Measurements from ENCODE around the gene CCDC183.
"Not testable (repeated sequence)": the region's sequence is repeated elsewhere in the genome, so short reads cannot be mapped to it uniquely, and the experiment has no call there.

The CCDC183 gene

DNA sequence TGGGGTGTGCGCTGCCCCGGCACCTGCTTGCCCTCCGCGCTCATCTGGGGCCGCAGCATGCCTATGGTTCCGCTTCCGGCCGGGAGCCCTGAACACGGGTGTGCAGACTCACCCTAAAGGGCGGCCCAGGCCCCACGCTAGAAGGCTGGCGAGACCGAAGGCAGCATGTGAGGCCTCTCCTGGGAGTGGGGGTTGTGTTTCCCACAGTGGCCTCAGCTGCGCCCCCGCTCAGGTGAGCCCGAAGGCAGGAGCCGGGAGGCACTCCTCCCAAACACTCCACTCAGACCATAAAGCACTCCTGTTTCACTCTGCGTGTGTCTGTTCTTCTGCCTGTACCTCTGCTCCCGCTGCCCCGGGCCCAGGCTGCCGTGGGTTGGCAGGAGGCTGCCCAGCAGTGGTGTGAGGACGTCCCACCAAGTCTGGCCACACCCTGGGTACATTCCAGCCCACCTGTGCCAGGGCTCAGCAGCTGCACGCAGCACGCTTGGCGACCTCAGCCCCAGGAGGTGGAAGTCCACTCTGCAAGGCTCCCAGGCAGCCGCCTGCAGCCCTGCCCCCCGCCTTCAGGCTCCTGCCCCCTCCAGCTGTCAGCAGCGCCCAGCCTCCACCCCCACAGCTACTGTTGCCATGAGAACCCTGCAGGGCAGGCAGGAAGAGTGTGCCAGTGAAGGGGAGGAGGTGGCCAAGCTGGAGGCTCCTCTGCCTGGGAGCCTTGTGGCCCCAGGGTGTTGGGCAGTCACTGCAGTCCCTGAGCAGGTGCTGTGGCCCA lies 44.9 kb downstream of the CCDC183 start:
- TF ChIP-seq, protein P1, sequence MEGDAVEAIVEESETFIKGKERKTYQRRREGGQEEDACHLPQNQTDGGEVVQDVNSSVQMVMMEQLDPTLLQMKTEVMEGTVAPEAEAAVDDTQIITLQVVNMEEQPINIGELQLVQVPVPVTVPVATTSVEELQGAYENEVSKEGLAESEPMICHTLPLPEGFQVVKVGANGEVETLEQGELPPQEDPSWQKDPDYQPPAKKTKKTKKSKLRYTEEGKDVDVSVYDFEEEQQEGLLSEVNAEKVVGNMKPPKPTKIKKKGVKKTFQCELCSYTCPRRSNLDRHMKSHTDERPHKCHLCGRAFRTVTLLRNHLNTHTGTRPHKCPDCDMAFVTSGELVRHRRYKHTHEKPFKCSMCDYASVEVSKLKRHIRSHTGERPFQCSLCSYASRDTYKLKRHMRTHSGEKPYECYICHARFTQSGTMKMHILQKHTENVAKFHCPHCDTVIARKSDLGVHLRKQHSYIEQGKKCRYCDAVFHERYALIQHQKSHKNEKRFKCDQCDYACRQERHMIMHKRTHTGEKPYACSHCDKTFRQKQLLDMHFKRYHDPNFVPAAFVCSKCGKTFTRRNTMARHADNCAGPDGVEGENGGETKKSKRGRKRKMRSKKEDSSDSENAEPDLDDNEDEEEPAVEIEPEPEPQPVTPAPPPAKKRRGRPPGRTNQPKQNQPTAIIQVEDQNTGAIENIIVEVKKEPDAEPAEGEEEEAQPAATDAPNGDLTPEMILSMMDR (conservative IDR thresholded peaks at IDR 0.05; ENCODE audit: low read depth, low read length), result no peak
- no peak overlapping the region for H3K4me3 ChIP-seq (ENCODE audit: low read depth, low read length)
- DNase-seq (ENCODE audit: low read depth), result peak; percentile 66

DNA sequence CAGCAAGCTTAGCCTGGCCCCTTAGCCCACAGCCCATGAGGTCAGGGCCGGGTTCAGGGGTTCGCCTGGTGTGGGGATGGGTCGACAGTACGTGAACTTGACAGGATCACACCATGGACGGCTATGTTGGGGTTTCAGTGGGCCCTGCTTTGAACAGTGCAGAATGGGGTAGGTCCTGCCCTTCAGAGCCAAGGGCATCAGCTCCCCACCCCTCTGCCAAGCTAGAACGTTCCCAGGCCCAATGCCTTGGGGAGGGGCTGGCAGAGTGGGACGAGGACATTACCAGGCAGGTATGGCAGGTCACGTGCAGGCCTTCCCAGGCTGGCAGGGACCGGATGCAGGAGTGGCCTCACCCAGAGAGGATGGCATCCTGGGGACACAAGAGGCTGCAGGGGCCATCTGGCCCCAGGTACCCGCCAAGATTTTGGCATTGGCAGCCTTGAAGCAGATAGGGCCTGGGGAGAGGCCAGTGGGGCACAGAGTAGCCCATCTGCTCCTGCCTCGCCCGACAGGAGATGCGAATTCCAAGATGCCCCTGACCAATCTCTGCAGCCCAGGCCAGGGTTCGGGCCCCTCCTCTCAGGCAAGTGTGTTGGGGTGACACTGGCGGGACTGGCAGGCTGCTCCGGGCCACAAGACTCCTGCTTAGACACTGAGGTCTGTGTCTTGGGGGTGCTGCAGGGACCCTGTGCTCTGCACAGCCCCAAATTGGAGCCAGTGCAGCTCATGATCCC lies 45.7 kb downstream of the CCDC183 start:
- DNase-seq (ENCODE audit: low read depth); H3K4me3 ChIP-seq (ENCODE audit: low read depth, low read length): not testable (repeated sequence)

DNA sequence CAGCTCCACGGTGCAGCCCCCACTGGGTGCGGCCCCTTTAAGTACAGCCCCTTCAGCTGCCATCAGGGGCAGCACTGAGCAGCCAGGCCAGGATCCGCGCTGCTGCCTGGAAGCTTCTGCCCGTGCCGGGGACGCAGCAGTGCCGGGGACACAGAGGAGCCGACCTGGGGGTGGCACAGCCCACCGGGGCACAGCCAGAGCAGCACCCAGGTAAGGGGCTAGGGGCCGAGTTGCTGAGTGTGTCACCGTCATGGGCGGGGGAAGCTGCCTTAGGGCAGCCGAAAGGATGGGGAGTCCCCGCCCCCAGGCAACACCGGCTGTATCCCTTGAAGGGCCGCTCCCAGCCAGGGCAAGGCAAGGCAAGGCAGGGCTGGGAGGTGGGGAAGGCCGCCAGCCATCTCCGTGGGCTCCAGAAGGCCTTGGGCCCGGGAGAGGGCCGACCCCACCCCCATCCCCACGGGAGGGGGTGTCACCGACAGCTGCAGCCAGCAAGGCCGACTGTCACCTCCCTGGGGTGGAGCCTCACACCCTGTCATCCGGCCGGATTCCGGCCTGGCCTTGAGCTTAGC lies 46.3 kb downstream of the CCDC183 start, which contains the start of gene AJM1:
Gene AJM1, plus strand, starts transcription at position 99 of the 569 bp plus-strand sequence. CDS start 1,937 bp downstream, outside the sequence.
- TF ChIP-seq, protein P1 (conservative IDR thresholded peaks at IDR 0.05; ENCODE audit: low read depth, low read length), result peak; percentile 83
- peak; percentile 78 for DNase-seq (ENCODE audit: low read depth)
- peak within 1 kb of the TSS; percentile 57 for H3K4me3 ChIP-seq (ENCODE audit: low read depth, low read length)

DNA sequence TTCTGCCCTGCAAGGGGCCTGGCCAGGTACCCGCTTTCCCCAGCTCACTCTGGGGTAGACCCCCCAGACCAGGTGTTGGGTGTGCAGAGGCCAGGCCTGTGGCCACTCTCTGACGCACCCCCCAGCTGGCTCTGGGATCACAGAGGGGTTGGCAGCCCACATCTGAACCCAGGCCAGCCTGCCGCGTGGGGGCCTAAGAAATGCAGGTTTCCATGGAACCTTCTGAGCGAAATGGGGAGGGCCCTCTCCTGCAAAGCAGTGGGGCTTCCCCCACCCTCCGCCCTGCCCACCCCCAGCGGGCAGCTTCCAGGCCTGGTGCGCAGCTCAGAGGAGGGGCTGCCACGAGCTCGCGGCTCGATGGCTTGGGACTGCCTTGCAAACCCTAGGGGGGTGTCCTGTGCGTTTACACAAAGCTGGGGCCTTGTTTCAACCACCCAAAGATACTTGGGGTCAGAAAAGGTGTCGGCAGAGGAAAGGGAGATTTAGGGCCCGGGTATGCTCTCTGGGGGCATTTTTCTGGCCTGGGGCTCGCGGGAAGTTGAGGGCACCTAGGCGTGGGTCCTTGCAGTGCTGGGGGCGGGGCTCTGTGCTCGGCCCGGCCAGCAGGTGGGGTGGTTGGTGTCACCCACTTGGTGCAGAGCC lies 47.1 kb downstream of the CCDC183 start:
- not testable (repeated sequence) for H3K4me3 ChIP-seq (ENCODE audit: low read depth, low read length); DNase-seq (ENCODE audit: low read depth)

DNA sequence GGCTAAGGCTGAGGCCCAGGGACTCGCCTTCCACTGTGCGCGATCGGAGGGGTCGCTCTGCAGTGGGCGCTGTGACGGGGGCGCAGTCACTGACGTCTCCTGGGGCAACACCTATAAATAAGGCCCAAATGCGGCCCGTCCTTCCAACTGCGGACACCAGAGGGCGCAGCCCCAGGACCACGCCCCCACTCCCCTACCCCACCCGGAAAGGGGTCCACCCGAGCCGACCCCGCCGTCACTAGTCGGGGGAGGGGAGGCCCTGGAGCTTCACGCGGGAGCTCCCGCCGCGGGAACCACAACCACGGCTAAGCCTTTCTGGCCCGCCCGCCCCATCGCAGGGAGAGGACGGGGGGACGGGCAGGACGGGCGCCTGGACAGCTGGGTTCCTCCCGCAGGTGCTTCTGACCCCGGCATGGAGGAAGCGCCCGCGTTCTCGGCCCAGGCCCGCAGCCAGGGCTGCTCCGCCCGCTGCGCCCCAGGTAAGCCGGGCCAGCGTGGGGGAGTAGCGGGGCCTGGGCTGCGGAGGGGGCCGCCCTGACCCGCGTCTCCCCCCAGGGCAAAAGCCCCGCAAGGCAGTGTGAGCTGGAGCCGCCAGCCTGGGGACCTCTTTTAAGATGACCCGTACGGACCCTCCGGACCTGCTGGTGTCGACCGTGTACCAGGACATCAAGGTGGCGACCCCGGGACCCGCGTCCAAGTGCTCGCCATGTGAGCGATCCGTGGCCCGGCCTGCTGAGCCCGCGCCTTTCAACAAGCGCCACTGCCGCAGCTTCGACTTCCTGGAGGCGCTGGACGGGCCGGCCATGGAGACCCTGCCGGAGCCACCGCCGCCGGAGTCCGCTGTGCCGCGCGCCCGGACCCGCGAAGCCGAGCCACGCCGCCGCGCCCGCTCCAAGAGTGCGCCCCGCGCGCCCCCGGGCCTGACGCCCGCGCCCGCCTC lies 47.9 kb downstream of the CCDC183 start:
- not testable (repeated sequence) for DNase-seq (ENCODE audit: low read depth); H3K4me3 ChIP-seq (ENCODE audit: low read depth, low read length)
- TF ChIP-seq, protein P1 (conservative IDR thresholded peaks at IDR 0.05; ENCODE audit: low read depth, low read length), result peak; percentile 54

DNA sequence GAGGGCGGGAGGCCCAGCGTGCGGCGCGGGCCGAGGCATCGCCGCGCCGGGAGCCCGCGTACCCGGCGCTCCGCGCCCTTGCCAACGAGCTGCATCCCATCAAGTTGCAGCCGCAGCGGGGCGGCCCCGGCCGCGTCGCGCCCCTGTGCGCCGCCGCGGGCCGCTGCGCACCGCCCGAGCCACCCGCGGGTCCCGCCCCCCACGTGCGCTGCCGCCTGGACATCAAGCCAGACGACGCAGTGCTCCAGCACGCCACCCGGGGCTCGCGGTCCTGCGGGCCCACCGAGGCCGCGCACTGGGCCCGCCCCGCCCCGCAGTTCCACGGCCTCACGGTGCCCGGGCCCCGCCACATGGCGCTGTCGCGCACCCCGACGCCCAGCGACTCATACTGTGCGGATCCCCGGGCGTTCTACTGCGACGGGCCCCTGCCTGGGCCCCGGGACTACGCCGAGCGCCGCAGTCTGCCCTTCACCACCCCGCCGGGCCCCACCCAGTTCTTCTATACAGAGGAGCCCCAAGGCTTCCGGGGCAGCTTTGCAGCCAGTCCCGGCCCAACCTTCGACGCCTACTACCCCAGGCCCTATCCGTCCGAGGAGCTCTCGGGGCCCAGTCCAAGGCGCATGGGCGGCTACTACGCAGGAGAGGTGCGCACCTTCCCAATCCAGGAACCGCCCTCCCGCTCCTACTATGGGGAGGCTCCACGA lies 48.8 kb downstream of the CCDC183 start:
- no peak overlapping the region for H3K4me3 ChIP-seq (ENCODE audit: low read depth, low read length)
- TF ChIP-seq, protein P1 (conservative IDR thresholded peaks at IDR 0.05; ENCODE audit: low read depth, low read length), result no peak
- no peak for DNase-seq (ENCODE audit: low read depth)
